ENCODE measurements around the gene POU6F1.

The POU6F1 gene

GRCh38 chr12:51156245-51156765 lies 61.6 kb downstream of the POU6F1 start:
- DNase-seq: no peak

DNA sequence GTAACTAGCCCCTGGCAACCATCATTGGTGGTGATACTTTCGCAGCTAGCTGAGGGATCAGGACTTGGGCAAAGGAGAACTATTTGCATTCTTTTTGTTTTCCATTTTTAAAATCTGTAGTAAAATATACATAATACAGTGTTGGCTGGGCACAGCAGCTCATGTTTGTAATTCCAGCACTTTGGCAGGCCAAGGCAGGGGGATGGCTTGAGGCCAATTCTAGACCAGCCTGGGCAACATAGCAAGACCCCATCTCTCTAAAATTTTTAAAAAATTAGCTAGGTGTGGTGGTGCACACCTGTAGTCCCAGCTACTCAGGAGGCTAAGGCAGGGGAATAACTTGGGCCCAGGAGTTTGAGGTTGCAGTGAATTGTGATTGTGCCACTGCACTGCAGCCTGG lies 64.9 kb downstream of the POU6F1 start:
- no peak for DNase-seq

- DNase-seq: no peak
Observed at GRCh38 chr12:51150777-51151176, 67.1 kb downstream of the POU6F1 start.

DNA sequence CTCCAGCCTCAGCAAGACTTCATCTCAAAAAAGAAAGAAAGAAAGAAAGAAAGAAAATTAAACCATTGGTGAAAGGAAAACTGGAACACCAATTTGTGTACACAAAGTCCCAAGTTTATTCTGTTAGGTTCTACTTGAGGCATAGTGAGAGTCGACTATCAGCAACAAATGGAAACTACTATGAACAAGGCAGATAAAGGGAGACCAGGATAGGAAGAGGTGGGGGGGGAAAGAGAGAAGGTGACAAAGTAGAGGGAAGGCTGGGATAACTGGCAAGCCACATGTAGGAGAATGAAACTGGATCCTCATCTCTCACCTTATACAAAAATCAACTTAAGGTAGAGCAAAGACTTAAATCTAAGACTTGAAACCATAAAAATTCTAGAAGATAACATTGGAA lies 70.6 kb downstream of the POU6F1 start:
- no peak for DNase-seq

DNA sequence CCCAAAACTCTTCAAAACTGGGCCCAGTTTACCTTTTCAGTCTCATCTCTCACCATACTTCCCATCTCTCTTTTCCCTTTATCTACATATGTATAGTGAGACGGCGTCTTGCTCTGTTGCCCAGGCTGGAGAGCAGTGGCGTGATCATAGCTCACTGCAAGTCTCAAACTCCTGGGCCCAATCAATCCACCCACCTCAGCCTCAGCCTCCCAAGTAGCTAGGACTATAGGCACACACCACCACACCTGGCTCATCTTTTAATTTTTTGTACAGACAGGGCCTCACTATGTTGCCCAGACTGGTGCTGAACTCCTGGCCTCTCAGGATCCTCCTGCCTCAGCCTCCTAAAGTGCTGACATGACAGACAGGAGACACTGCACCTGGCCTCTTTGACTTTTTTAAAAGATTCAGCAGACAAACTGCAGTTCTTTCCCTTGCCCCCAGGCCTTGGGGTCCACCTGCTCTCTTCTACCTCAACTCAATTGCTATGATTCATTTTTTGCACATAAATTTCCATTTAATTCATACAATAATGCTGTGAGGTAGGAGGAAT lies 78.5 kb downstream of the POU6F1 start:
- DNase-seq: no peak
